Endothelial cell of umbilical vein (primary cell): ENCODE data around the gene TBCE. TPM values are rescaled to one million over a fixed set of nuclear protein-coding genes. Genes with fewer than 3 reads are reported as not detected.

Experiments
- BruUV-seq: library from RNA; stranded (reverse); fragments of 400-500 nt; replicated peaks from 2 replicates; lab custom pipeline; 2021; lab: Mats Ljungman, UMichigan
- CTCF ChIA-PET: fragments of 300-600, 350-600 bp; sonication (Branson Sonifier 250); formaldehyde crosslinking; loops from one replicate; lab custom pipeline; 2021; ENCODE audit warnings: antibody characterized with exemption, inconsistent platforms; lab: Charles Lee
- POLR2A ChIA-PET: fragments of 300-600, 350-600 bp; sonication (Branson Sonifier 250); formaldehyde crosslinking; loops from one replicate; lab custom pipeline; 2021; ENCODE audit warnings: antibody characterized with exemption, inconsistent platforms; lab: Charles Lee
- DNase-seq: peaks from one replicate; pipeline ENCODE4 v3.0.0-alpha.2; 2011; ENCODE audit warnings: low read depth, low spot score
- FAIRE-seq: peaks from 2 replicates; lab custom pipeline; 2011; peaks lifted over from hg19 to GRCh38; lab: Jason Lieb, UNC
- H2AFZ ChIP-seq: 2 replicates; pipeline ENCODE4 v1.6.0; 2012; ENCODE audit warnings: low read depth, low read length, control low read depth, inconsistent platforms
- H3K27ac ChIP-seq: 2 replicates; pipeline ENCODE4 v1.5.1; 2011; ENCODE audit warnings: low read depth, mild to moderate bottlenecking, control low read depth, low read length, moderate library complexity; ENCODE audit not compliant: insufficient read depth
- H3K27me3 ChIP-seq, 2 experiments: 2 replicates each; pipeline versions ENCODE4 v1.6.0 to v1.6.1; 2011; ENCODE audit warnings: low read length in 2 of 2, mixed read lengths in 1 of 2; ENCODE audit not compliant: control insufficient read depth in 2 of 2, insufficient read depth in 2 of 2
- H3K36me3 ChIP-seq, 2 experiments: 2 replicates in 1 of 2; 3 replicates in 1 of 2; pipeline ENCODE4 v1.5.1; 2011; ENCODE audit warnings: low read length in 2 of 2, mild to moderate bottlenecking in 1 of 2, moderate library complexity in 1 of 2; ENCODE audit not compliant: control insufficient read depth in 2 of 2, insufficient read depth in 2 of 2; ENCODE audit errors: extremely low read depth in 1 of 2
- H3K4me1 ChIP-seq: 3 replicates; pipeline ENCODE4 v1.5.1; 2011; ENCODE audit warnings: mild to moderate bottlenecking, low read length; ENCODE audit not compliant: control insufficient read depth, insufficient read depth; ENCODE audit errors: extremely low read depth
- H3K4me2 ChIP-seq: 2 replicates; pipeline ENCODE4 v1.6.1; 2011; ENCODE audit warnings: low read length, control low read depth, mixed read lengths; ENCODE audit not compliant: insufficient read depth
- H3K4me3 ChIP-seq, 3 experiments: fragments of 200-600 bp in 1 of 3; sonication (generic), shearing (Covaris generic) in 1 of 3; replicated peaks in 1 of 3; 2 replicates each; pipeline ENCODE4 v1.5.1; 2011 to 2016; ENCODE audit warnings: control low read depth in 3 of 3, low read length in 3 of 3, mild to moderate bottlenecking in 2 of 3, inconsistent platforms in 1 of 3, low read depth in 1 of 3, moderate library complexity in 1 of 3; ENCODE audit not compliant: insufficient read depth in 1 of 3
- H3K79me2 ChIP-seq: 2 replicates; pipeline ENCODE4 v1.6.0; 2012; ENCODE audit warnings: low read length, inconsistent platforms; ENCODE audit not compliant: control insufficient read depth, insufficient read depth
- H3K9ac ChIP-seq: replicated peaks from 2 replicates; pipeline ENCODE3; 2011; ENCODE audit warnings: low read length, control low read depth; ENCODE audit not compliant: insufficient read depth; ENCODE audit errors: extremely low read depth
- H3K9me1 ChIP-seq: replicated peaks from 3 replicates; pipeline ENCODE4 v1.6.0; 2011; ENCODE audit warnings: mild to moderate bottlenecking, low read length; ENCODE audit not compliant: control insufficient read depth, insufficient read depth; ENCODE audit errors: extremely low read depth
- H3K9me3 ChIP-seq: replicated peaks from 2 replicates; pipeline ENCODE4 v1.5.1; 2012; ENCODE audit warnings: low read length, inconsistent platforms; ENCODE audit not compliant: control insufficient read depth, insufficient read depth
- H4K20me1 ChIP-seq: replicated peaks from 2 replicates; pipeline ENCODE3; 2011; ENCODE audit warnings: mild to moderate bottlenecking, low read length; ENCODE audit not compliant: control insufficient read depth, insufficient read depth; ENCODE audit errors: extremely low read depth
- CTCF ChIP-seq, 2 donors: IDR thresholded peaks; 1 replicate in 1 of 2; 2 replicates in 1 of 2; pipeline ENCODE4 v1.5.1; 2011; ENCODE audit warnings: low read length in 2 of 2, mild to moderate bottlenecking in 2 of 2, moderate library complexity in 2 of 2, control low read depth in 1 of 2, inconsistent platforms in 1 of 2, low read depth in 1 of 2; ENCODE audit not compliant: insufficient read depth in 1 of 2; ENCODE audit errors: extremely low read depth in 1 of 2
- EZH2 ChIP-seq: IDR thresholded peaks from 2 replicates; pipeline ENCODE4 v1.6.1; 2012; ENCODE audit warnings: borderline replicate concordance, low read depth, mild to moderate bottlenecking, moderate library complexity, low read length, inconsistent platforms; ENCODE audit not compliant: severe bottlenecking
- FOS ChIP-seq: IDR thresholded peaks from 2 replicates; pipeline ENCODE4 v1.6.1; 2011; ENCODE audit warnings: mild to moderate bottlenecking, low read length, moderate library complexity, borderline replicate concordance; ENCODE audit not compliant: insufficient read depth
- GATA2 ChIP-seq: IDR thresholded peaks from 2 replicates; pipeline ENCODE4 v1.7.0; 2011; ENCODE audit warnings: low read depth, mild to moderate bottlenecking, moderate library complexity, mixed read lengths, low read length; ENCODE audit not compliant: insufficient read length, insufficient read depth
- JUN ChIP-seq: IDR thresholded peaks from 2 replicates; pipeline ENCODE4 v1.6.1; 2011; ENCODE audit warnings: borderline replicate concordance, low read depth; ENCODE audit not compliant: insufficient read length, insufficient read depth
- MAX ChIP-seq: IDR thresholded peaks from 2 replicates; pipeline ENCODE4 v1.6.1; 2011; ENCODE audit not compliant: insufficient read depth, insufficient read length
- MYC ChIP-seq: IDR thresholded peaks from one replicate; pipeline ENCODE4 v1.6.1; 2011; ENCODE audit warnings: mild to moderate bottlenecking, low read depth, low read length
- POLR2A ChIP-seq: IDR thresholded peaks from 2 replicates; pipeline ENCODE4 v1.6.1; 2012; ENCODE audit warnings: low read depth, mild to moderate bottlenecking, control low read depth, low read length
- POLR2AphosphoS5 ChIP-seq: IDR thresholded peaks from 2 replicates; pipeline ENCODE4 v1.6.1; 2012; ENCODE audit warnings: low read depth, mild to moderate bottlenecking, control low read depth, low read length, moderate library complexity; ENCODE audit not compliant: insufficient read depth
- dilution Hi-C: fragments of 300-500 bp; cut with MboI; formaldehyde crosslinking; loops from one replicate; pipeline ENCODE4 v1.15.0; 2019; ENCODE audit warnings: low sequenced_read_pairs; ENCODE audit not compliant: extremely low pct_ligation_motif_present
- intact Hi-C: fragments of 100-400 bp; cut with micrococcal nuclease; formaldehyde crosslinking; loops from one replicate; pipeline ENCODE4 v1.10.0; 2022
- polyA plus RNA-seq, 4 experiments: library from polyadenylated mRNA; depleted of rRNA in 3 of 4; stranded (reverse) in 3 of 4; unstranded in 1 of 4; fragments of >200 nt; gene quantifications; 2 replicates each; pipeline versions ENCODE4 v1.2.1 to v1.2.3, GENCODE V29; 2011 to 2012; ENCODE audit warnings: missing spikeins in 1 of 4
- total RNA-seq: library from RNA; stranded (reverse); gene quantifications from 2 replicates; pipeline ENCODE4 v1.2.3, GENCODE V29; 2021

The TBCE gene
- total and polyA plus RNA-seq, 2 donors (not counting 3 experiments of a cell fraction or from before 2014, with no cell fraction given) = 13.7 to 32.6 TPM

- CTCF ChIA-PET = interaction anchor here (1.5 to 5.7 kb wide), 2 partner anchors 11 to 85 kb away, joined by 4 to 56 read pairs; no protein-coding TSS in a partner anchor
Measured at GRCh38 chr1:235330918-235331285, 36.3 kb upstream of the TBCE start.

More at GRCh38 chr1:235330918-235331285, 36.3 kb upstream of the TBCE start:
- H3K9me3 ChIP-seq = no peaks in the 10 kb centered on the region
- peaks cover 3% of the 10 kb centered on the region for H4K20me1 ChIP-seq
- peak overlapping the region; percentile 93 for H3K4me2 ChIP-seq
- H3K9me1 ChIP-seq = no peaks in the 10 kb centered on the region
- H2AFZ ChIP-seq = no peak overlapping the region
- no peak overlapping the region for H3K27ac ChIP-seq
- POLR2A ChIA-PET = no interaction called here
- intact Hi-C loops = no loop called here
- no TSS peak for BruUV-seq
- TF ChIP-seq GATA2 (no peak), FOS (no peak), POLR2AphosphoS5 (no peak), MAX (no peak), POLR2A (no peak), EZH2 (no peak), CTCF (IDR thresholded peaks at IDR 0.05; ENCODE audit: extremely low read depth in 1 of 2, insufficient read depth in 1 of 2, low read depth in 1 of 2, low read length in 2 of 2) (no peak), MYC (no peak), JUN (no peak)
- no peak overlapping the region for H3K4me3 ChIP-seq
- no peak overlapping the region for H3K9ac ChIP-seq
- no peaks in the 10 kb centered on the region for H3K36me3 ChIP-seq
- H3K79me2 ChIP-seq = peaks cover 57% of the 10 kb centered on the region
- dilution Hi-C loops = no loop called here
- peaks cover 20% of the 10 kb centered on the region for H3K4me1 ChIP-seq
- H3K27me3 ChIP-seq = no peaks in the 10 kb centered on the region
- no peak for FAIRE-seq
- no peak for DNase-seq
